ENCODE measurements around the gene MRPS34.
"Not testable (repeated sequence)": the region's sequence is repeated elsewhere in the genome, so short reads cannot be mapped to it uniquely, and the experiment has no call there.

The MRPS34 gene

DNA sequence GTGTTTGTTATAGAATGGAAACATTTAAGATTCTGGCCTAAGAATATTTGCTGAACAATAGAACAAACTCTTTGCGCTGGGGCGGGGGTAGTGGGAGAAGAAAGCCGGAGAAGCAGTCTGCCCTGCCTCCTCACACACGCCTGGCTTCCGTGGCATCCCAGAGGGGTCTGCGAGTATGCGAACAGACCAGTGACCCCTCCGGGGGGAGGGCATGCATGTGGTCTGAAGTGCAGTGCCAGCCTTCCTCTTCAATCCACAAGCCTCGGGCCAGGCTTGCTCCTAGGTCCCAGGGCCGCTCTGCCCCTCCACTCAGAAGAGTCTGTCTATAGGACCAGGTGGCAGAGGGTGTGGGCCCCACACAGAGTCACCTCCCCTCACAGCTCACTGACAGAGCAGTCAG is 34.7 kb upstream of the MRPS34 start:
- DNase-seq = no peak
- TF ChIP-seq, protein P1, sequence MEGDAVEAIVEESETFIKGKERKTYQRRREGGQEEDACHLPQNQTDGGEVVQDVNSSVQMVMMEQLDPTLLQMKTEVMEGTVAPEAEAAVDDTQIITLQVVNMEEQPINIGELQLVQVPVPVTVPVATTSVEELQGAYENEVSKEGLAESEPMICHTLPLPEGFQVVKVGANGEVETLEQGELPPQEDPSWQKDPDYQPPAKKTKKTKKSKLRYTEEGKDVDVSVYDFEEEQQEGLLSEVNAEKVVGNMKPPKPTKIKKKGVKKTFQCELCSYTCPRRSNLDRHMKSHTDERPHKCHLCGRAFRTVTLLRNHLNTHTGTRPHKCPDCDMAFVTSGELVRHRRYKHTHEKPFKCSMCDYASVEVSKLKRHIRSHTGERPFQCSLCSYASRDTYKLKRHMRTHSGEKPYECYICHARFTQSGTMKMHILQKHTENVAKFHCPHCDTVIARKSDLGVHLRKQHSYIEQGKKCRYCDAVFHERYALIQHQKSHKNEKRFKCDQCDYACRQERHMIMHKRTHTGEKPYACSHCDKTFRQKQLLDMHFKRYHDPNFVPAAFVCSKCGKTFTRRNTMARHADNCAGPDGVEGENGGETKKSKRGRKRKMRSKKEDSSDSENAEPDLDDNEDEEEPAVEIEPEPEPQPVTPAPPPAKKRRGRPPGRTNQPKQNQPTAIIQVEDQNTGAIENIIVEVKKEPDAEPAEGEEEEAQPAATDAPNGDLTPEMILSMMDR (IDR thresholded peaks at IDR 0.05) = no peak
- no peaks in the 10 kb centered on the region for H3K4me1 ChIP-seq
- no peaks in the 10 kb centered on the region for H3K27me3 ChIP-seq
- H3K36me3 ChIP-seq = peaks cover 35 to 56% (median 52%) of the 10 kb centered on the region in 3 donors
- H3K9me3 ChIP-seq = no peaks in the 10 kb centered on the region
- no peak overlapping the region for H3K4me3 ChIP-seq
- intact Hi-C loops (cut with DNase I; ENCODE audit: low total_unique reads) = no loop called here
- H3K27ac ChIP-seq = no peak overlapping the region

DNA sequence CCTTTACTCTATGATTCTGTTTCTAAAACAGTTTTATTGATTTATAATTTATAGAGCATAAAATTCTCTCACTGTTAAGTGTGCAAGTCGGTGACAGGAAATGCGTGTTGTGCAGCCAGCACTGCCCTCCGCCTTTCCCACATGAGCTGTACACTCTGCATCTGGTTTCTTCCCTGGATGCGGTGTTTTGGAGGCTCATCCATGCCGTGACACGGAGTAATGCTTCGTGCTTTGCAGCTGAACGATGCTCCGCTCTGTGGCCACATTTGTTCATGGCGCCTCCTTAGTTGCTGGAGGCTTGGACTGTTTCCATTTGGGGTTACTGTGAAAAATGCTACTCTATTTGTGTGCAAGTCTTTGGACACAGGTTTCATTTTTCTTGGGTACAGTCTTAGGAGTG is 27.8 kb upstream of the MRPS34 start:
- Histone ChIP-seq H3K4me1 (no peaks in the 10 kb centered on the region), H3K27me3 (no peaks in the 10 kb centered on the region), H3K27ac (no peak overlapping the region), H3K9me3 (peaks cover 0 to 5% (median 0%) of the 10 kb centered on the region in 3 donors), H3K4me3 (no peak overlapping the region), H3K36me3 (peaks cover 0 to 8% (median 0%) of the 10 kb centered on the region in 3 donors)
- intact Hi-C loops (cut with DNase I; ENCODE audit: low total_unique reads) = no loop called here
- no peak for DNase-seq
- TF ChIP-seq, protein P1 (IDR thresholded peaks at IDR 0.05) = no peak

DNA sequence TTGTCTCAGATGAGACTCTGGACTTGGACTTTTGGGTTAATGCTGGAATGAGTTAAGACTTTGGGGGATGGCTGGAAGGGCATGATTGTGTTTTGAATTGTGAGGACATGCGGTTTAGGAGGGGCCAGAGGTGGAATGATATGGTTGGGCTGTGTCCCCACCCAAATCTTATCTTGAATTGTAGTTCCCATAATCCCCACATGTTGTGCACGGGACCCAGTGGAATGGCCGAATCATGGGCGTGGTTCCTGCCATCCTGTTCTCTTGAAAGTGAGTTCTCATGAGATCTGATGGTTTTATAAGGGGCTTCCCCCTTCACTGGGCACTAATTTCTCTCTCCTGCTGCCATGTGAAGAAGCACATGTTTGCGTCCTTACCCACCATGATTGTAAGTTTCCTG is 26.3 kb upstream of the MRPS34 start:
- intact Hi-C loops (cut with DNase I; ENCODE audit: low total_unique reads); DNase-seq; H3K4me1 ChIP-seq; H3K36me3 ChIP-seq; H3K4me3 ChIP-seq; H3K27me3 ChIP-seq; H3K27ac ChIP-seq; H3K9me3 ChIP-seq: not testable (repeated sequence)

DNA sequence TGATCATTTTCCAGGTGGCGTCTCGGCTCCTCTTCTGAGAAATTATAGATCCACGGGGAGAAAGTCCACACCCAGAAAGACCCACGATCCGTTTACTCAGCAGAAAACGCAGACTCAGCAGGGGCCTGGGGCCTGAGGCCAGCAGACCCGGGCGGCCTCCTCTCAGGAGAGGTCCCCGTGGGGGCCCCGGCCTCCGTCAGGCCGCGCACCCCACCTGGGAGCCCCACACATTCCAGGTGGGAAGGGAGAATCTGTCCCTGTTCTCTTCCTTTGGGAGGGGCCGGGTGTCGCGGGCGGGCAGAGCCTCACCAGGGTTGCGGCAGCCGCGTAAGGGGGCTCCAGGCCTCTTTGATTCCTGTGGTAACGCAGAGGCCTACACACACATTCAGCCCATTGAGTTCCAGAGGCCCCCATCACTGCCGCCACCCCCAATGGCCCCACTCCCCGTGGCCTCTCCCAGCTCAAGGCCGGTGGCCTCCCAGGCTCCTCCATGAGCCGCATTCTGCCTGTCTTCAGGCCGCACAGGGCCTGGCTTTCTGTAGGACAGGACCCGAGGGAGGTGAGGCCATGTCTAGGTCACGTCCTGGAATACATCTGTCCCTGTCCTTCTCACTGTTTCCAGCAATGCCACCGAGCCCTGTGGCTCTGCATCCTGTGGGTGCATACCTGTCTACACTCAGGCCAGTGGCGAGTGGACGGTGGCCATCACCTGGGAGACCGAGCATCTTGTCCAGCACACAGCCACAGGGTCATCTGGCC is 22.2 kb upstream of the MRPS34 start:
- peaks cover 0 to 5% (median 0%) of the 10 kb centered on the region in 3 donors for H3K9me3 ChIP-seq
- no peak overlapping the region for H3K27ac ChIP-seq
- no peaks in the 10 kb centered on the region for H3K27me3 ChIP-seq
- peaks cover 0 to 29% (median 8%) of the 10 kb centered on the region in 3 donors for H3K36me3 ChIP-seq
- TF ChIP-seq, protein P1 (IDR thresholded peaks at IDR 0.05) = no peak
- intact Hi-C loops (cut with DNase I; ENCODE audit: low total_unique reads) = no loop called here
- peak in 1 of 2 donors; percentile 57 for DNase-seq
- H3K4me3 ChIP-seq = no peak overlapping the region
- H3K4me1 ChIP-seq = peaks cover 0 to 9% (median 0%) of the 10 kb centered on the region in 4 donors

DNA sequence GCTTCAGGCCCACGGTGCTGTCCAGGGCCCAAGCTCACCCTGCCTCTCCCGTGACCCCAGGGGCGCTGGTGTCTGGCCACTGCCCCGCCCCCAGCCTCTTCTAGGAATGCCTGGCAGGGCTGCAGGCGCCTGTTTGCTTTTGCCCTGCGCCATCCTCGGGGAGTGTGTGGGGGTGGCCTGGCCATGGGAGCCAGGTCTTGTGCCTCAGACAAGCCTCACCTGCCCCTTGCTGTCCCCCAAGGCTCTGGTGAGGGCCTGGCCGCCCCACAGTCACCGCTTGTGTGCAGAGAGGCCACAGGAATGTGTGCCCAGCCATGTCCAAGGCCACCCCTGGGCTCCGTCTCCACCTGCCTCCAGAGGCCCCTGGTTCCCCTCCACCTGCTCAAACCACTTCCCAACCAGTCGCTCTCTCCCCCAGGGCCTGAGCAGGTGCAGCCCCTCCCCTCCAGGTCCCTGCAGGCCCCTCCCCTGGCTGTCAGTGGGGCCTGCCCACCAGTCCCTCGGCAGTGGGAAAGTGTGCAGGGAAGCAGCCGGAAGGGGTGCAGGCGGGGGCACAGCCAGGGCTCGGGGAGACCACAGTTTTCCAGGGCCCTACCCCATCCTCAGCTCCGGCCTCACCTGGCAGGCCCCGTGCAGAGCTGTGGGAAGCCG is 21.4 kb upstream of the MRPS34 start:
- intact Hi-C loops (cut with DNase I; ENCODE audit: low total_unique reads) = no loop called here

More for the DNA sequence above, 21.4 kb upstream of the MRPS34 start:
- no peak overlapping the region for H3K4me3 ChIP-seq
- H3K27ac ChIP-seq = no peak overlapping the region
- H3K9me3 ChIP-seq = peaks cover 0 to 5% (median 0%) of the 10 kb centered on the region in 3 donors
- DNase-seq = no peak
- H3K27me3 ChIP-seq = no peaks in the 10 kb centered on the region
- TF ChIP-seq, protein P1 (IDR thresholded peaks at IDR 0.05) = no peak
- H3K36me3 ChIP-seq = peaks cover 0 to 36% (median 13%) of the 10 kb centered on the region in 3 donors
- H3K4me1 ChIP-seq = peaks cover 0 to 9% (median 0%) of the 10 kb centered on the region in 4 donors
